H1 (cell line): ENCODE measurements around the gene UGT1A6. TPM values are rescaled to one million over a fixed set of nuclear protein-coding genes. Genes with fewer than 3 reads are reported as not detected.

ENCODE experiments used
- CTCF ChIA-PET: fragments of 300-600 bp; sonication (Branson Sonifier 250); formaldehyde crosslinking; loops from one replicate; lab custom pipeline; 2021; ENCODE audit not compliant: partially characterized antibody; lab: Charles Lee
- POLR2A ChIA-PET: fragments of 300-600 bp; sonication (Branson Sonifier 250); formaldehyde crosslinking; loops from one replicate; lab custom pipeline; 2021; ENCODE audit warnings: inconsistent platforms; ENCODE audit not compliant: partially characterized antibody; lab: Charles Lee
- DNase-seq, 2 experiments: peaks; one replicate each; pipeline versions ENCODE4 v3.0.0 to v3.0.0-alpha.2; 2010 to 2022; ENCODE audit warnings: low spot score in 2 of 2, low read depth in 1 of 2, mixed read lengths in 1 of 2
- FAIRE-seq: peaks from 2 replicates; lab custom pipeline; 2011; peaks lifted over from hg19 to GRCh38; lab: Jason Lieb, UNC
- H2AFZ ChIP-seq: 2 replicates; pipeline ENCODE4 v1.8.1; 2012; ENCODE audit warnings: low read length, inconsistent platforms
- H2AK5ac ChIP-seq: 2 replicates; pipeline ENCODE4 v1.6.1; 2013; ENCODE audit warnings: low read depth, low read length
- H2BK120ac ChIP-seq: replicated peaks from 2 replicates; pipeline ENCODE3; 2013; ENCODE audit warnings: low read depth, low read length, inconsistent platforms
- H2BK12ac ChIP-seq: 2 replicates; pipeline ENCODE4 v1.6.1; 2013; ENCODE audit warnings: low read depth, low read length
- H2BK15ac ChIP-seq: 2 replicates; pipeline ENCODE4 v1.6.1; 2013; ENCODE audit warnings: low read length
- H2BK20ac ChIP-seq: 2 replicates; pipeline ENCODE4 v1.6.1; 2013; ENCODE audit warnings: low read length
- H2BK5ac ChIP-seq: 2 replicates; pipeline ENCODE4 v1.6.1; 2013; ENCODE audit warnings: low read depth, low read length
- H3K14ac ChIP-seq: 2 replicates; pipeline ENCODE4 v1.6.1; 2013; ENCODE audit warnings: inconsistent platforms; ENCODE audit not compliant: insufficient read length
- H3K18ac ChIP-seq: 2 replicates; pipeline ENCODE4 v1.6.1; 2013; ENCODE audit warnings: low read length; ENCODE audit errors: extremely low read depth
- H3K23ac ChIP-seq: 2 replicates; pipeline ENCODE4 v1.6.1; 2013; ENCODE audit warnings: inconsistent platforms; ENCODE audit not compliant: insufficient read length
- H3K23me2 ChIP-seq: 2 replicates; pipeline ENCODE4 v1.6.1; 2013; ENCODE audit warnings: low read depth, low read length
- H3K27ac ChIP-seq: 2 replicates; pipeline ENCODE4 v1.6.1; 2011; ENCODE audit warnings: low read depth, low read length, inconsistent platforms
- H3K27me3 ChIP-seq, 4 experiments: replicated peaks in 1 of 4; 1 replicate in 1 of 4; 2 replicates in 3 of 4; pipeline versions ENCODE4 v1.6.1 to v1.8.1; 2011 to 2013; ENCODE audit warnings: low read length in 3 of 4, mild to moderate bottlenecking in 3 of 4, inconsistent platforms in 2 of 4, mixed read lengths in 2 of 4, moderate library complexity in 1 of 4; ENCODE audit not compliant: control insufficient read depth in 3 of 4, insufficient read depth in 3 of 4; ENCODE audit errors: extremely low read depth in 1 of 4
- H3K36me3 ChIP-seq, 4 experiments: 2 replicates each; pipeline versions ENCODE4 v1.6.1 to v1.8.1; 2011 to 2013; ENCODE audit warnings: mild to moderate bottlenecking in 4 of 4, low read length in 3 of 4, moderate library complexity in 2 of 4, control low read depth in 1 of 4, inconsistent platforms in 1 of 4; ENCODE audit not compliant: insufficient read depth in 4 of 4, control insufficient read depth in 2 of 4
- H3K4ac ChIP-seq: replicated peaks from 2 replicates; pipeline ENCODE3; 2013; ENCODE audit warnings: low read length, low read depth, mixed read lengths, inconsistent platforms; ENCODE audit not compliant: insufficient read length
- H3K4me1 ChIP-seq, 4 experiments: replicated peaks in 1 of 4; 1 replicate in 1 of 4; 2 replicates in 3 of 4; pipeline versions ENCODE4 v1.6.1 to v1.8.1; 2011 to 2013; ENCODE audit warnings: low read length in 3 of 4, inconsistent platforms in 2 of 4, mixed read lengths in 1 of 4; ENCODE audit not compliant: insufficient read depth in 4 of 4, control insufficient read depth in 3 of 4
- H3K4me2 ChIP-seq, 2 experiments: 2 replicates each; pipeline versions ENCODE4 v1.6.1 to v1.8.1; 2011 to 2013; ENCODE audit warnings: low read depth in 2 of 2, low read length in 2 of 2, control low read depth in 1 of 2, inconsistent platforms in 1 of 2, mild to moderate bottlenecking in 1 of 2; ENCODE audit not compliant: insufficient read depth in 1 of 2
- H3K4me3 ChIP-seq, 4 experiments: fragments of 200-600, 300-600 bp in 1 of 4; sonication (generic), shearing (Covaris generic), sonication (Bioruptor Twin) in 1 of 4; 2 replicates each; pipeline versions ENCODE4 v1.5.1 to v1.8.1; 2011 to 2016; ENCODE audit warnings: low read length in 4 of 4, low read depth in 3 of 4, control low read depth in 2 of 4, inconsistent platforms in 2 of 4, mild to moderate bottlenecking in 2 of 4, mixed read lengths in 1 of 4, moderate library complexity in 1 of 4; ENCODE audit not compliant: insufficient read depth in 2 of 4; ENCODE audit errors: extremely low read depth in 1 of 4
- H3K56ac ChIP-seq: replicated peaks from 2 replicates; pipeline ENCODE3; 2013; ENCODE audit warnings: low read depth, mild to moderate bottlenecking, mixed read lengths, low read length, inconsistent platforms; ENCODE audit not compliant: insufficient read length
- H3K79me1 ChIP-seq: 2 replicates; pipeline ENCODE4 v1.6.1; 2013; ENCODE audit warnings: low read depth, low read length, control low read depth
- H3K79me2 ChIP-seq, 2 experiments: 2 replicates each; pipeline versions ENCODE4 v1.6.1 to v1.8.1; 2012 to 2013; ENCODE audit warnings: low read length in 2 of 2, mild to moderate bottlenecking in 2 of 2, inconsistent platforms in 1 of 2; ENCODE audit not compliant: insufficient read depth in 2 of 2, control insufficient read depth in 1 of 2
- H3K9ac ChIP-seq, 4 experiments: replicated peaks in 1 of 4; 1 replicate in 1 of 4; 2 replicates in 3 of 4; pipeline versions ENCODE4 v1.6.1 to v1.8.1; 2011 to 2013; ENCODE audit warnings: low read depth in 3 of 4, low read length in 3 of 4, control low read depth in 2 of 4, mild to moderate bottlenecking in 2 of 4, moderate library complexity in 2 of 4, inconsistent platforms in 1 of 4; ENCODE audit errors: extremely low read depth in 1 of 4
- H3K9me3 ChIP-seq, 2 experiments: 2 replicates each; pipeline versions ENCODE4 v1.6.1 to v1.8.1; 2012 to 2013; ENCODE audit warnings: mild to moderate bottlenecking in 2 of 2, moderate library complexity in 2 of 2, control low read depth in 1 of 2, inconsistent platforms in 1 of 2, low read depth in 1 of 2, low read length in 1 of 2, mixed read lengths in 1 of 2; ENCODE audit not compliant: insufficient read depth in 2 of 2
- H4K20me1 ChIP-seq, 2 experiments: replicated peaks in 1 of 2; 2 replicates each; pipeline versions ENCODE3 to v1.8.1; 2011 to 2013; ENCODE audit warnings: inconsistent platforms in 2 of 2, low read length in 2 of 2, mild to moderate bottlenecking in 1 of 2; ENCODE audit not compliant: insufficient read depth in 2 of 2, control insufficient read depth in 1 of 2
- H4K5ac ChIP-seq: 2 replicates; pipeline ENCODE4 v1.6.1; 2013; ENCODE audit warnings: low read length, low read depth, mixed read lengths, inconsistent platforms; ENCODE audit not compliant: insufficient read length
- H4K8ac ChIP-seq: 2 replicates; pipeline ENCODE4 v1.8.0; 2013; ENCODE audit warnings: mild to moderate bottlenecking, moderate library complexity, low read length, inconsistent platforms; ENCODE audit not compliant: insufficient read depth; ENCODE audit errors: extremely low read depth
- H4K91ac ChIP-seq: replicated peaks from 2 replicates; pipeline ENCODE3; 2013; ENCODE audit warnings: low read length, mixed read lengths, inconsistent platforms; ENCODE audit not compliant: insufficient read length
- CBX8 ChIP-seq: fragments of 300-800, 300-1000 bp; sonication (generic); IDR thresholded peaks from 2 replicates; pipeline ENCODE4 v1.7.1; 2016; ENCODE audit warnings: low read depth, low read length, borderline replicate concordance
- CTBP2 ChIP-seq: IDR thresholded peaks from 2 replicates; pipeline ENCODE4 v1.7.0; 2011; ENCODE audit warnings: borderline replicate concordance, mild to moderate bottlenecking, moderate library complexity, mixed read lengths, low read length; ENCODE audit not compliant: insufficient read depth, insufficient read length
- SP2 ChIP-seq: IDR thresholded peaks from 2 replicates; pipeline ENCODE4 v1.6.1; 2012; ENCODE audit warnings: mild to moderate bottlenecking, low read length, inconsistent platforms
- TAF7 ChIP-seq: optimal IDR thresholded peaks from 2 replicates; pipeline ENCODE3; 2011; ENCODE audit warnings: low read depth, mild to moderate bottlenecking, inconsistent platforms, low read length, moderate library complexity, borderline replicate concordance
- ZNF274 ChIP-seq: IDR thresholded peaks from 2 replicates; pipeline ENCODE4 v1.7.0; 2012; ENCODE audit warnings: low read length, borderline replicate concordance; ENCODE audit errors: extremely low read depth
- WGBS, 2 experiments: shearing (Covaris generic) in 1 of 2; methylation state at CpG; one replicate each; pipeline versions ENCODE4 v1.1.6 to v1.1.7; 2013 to 2015; ENCODE audit warnings: low lambda C conversion rate in 2 of 2, mixed read lengths in 2 of 2, inconsistent platforms in 1 of 2, low coverage in 1 of 2, missing lambda C conversion rate in 1 of 2; ENCODE audit not compliant: insufficient replicate concordance in 2 of 2, insufficient coverage in 1 of 2, insufficient read length in 1 of 2; ENCODE audit errors: extremely low coverage in 1 of 2, missing lambda C conversion rate in 1 of 2; 5-methylcytosine and 5-hydroxymethylcytosine counted together
- polyA plus RNA-seq, 7 experiments: library from polyadenylated mRNA; depleted of rRNA in 3 of 7; stranded (reverse) in 5 of 7; unstranded in 2 of 7; fragments of >200 nt in 5 of 7; fragments of 200-250 nt in 2 of 7; gene quantifications; 1 replicate in 5 of 7; 2 replicates in 1 of 7; 4 replicates in 1 of 7; pipeline versions ENCODE4 v1.2.1 to v1.2.3, GENCODE V29; 2011 to 2013; ENCODE audit warnings: missing spikeins in 2 of 7, mixed read lengths in 2 of 7
- total RNA-seq: library from RNA; stranded (reverse); fragmentation: NEBNext Ultra II Directional; extraction: Animal tissue kit (Norgen Biotek cat#: 25700); gene quantifications from 2 replicates; pipeline ENCODE4 v1.2.1, GENCODE V29; 2021

The UGT1A6 gene
- total and polyA plus RNA-seq, 2 of the 8 experiments (the other 6 are each of a cell fraction or from before 2014, with no cell fraction given) = not detected

- POLR2A ChIA-PET = no interaction called here
- Histone ChIP-seq H3K18ac (no peak overlapping the region), H2BK15ac (no peak overlapping the region), H4K20me1 (no peaks in the 10 kb centered on the region), H3K36me3 (no peaks in the 10 kb centered on the region), H3K14ac (no peak overlapping the region), H3K79me1 (no peaks in the 10 kb centered on the region), H3K9ac (no peak overlapping the region), H2BK120ac (no peak overlapping the region), H2AK5ac (no peak overlapping the region), H3K27me3 (no peaks in the 10 kb centered on the region), H3K56ac (no peak overlapping the region), H4K5ac (no peak overlapping the region), H3K79me2 (no peaks in the 10 kb centered on the region), H2BK12ac (no peak overlapping the region), H3K4me1 (no peaks in the 10 kb centered on the region), H3K4me3 (no peak overlapping the region), H2AFZ (no peak overlapping the region), H3K27ac (no peak overlapping the region), H3K9me3 (peaks cover 0 to 15% of the 10 kb centered on the region in 2 experiments; a peak in 2 of 4 replicates), H4K8ac (no peak overlapping the region), H3K4me2 (no peak overlapping the region), H2BK20ac (no peak overlapping the region), H4K91ac (no peak overlapping the region), H3K4ac (no peak overlapping the region), H3K23ac (no peak overlapping the region), H2BK5ac (no peak overlapping the region), H3K23me2 (no peaks in the 10 kb centered on the region)
- CTCF ChIA-PET = interaction anchor here (0.7 kb wide), 1 partner anchor 28 kb away, joined by 5 read pairs; no protein-coding TSS in a partner anchor
- TF ChIP-seq ZNF274 = no peak
- no peak for TF ChIP-seq CTBP2
- no peak for TF ChIP-seq CBX8
- no peak for TF ChIP-seq SP2
- no peak for TF ChIP-seq TAF7
- 82% methylated on average over 2 of the region's 2 CpGs; no CpG with 5 or more reads in 1 of the 2 experiments for WGBS, 2 experiments
- DNase-seq = no peak
- no peak for FAIRE-seq
These were observed 48.2 kb downstream of the UGT1A6 start for GRCh38 chr2:233740870-233741269.
